Stimulated activated CD4-positive, alpha-beta T cell treated with anti-CD3 and anti-CD28 coated beads, Interleukin-1b, Interleukin-23, amount 100 ng/mL, for 48 hours (primary cell): ENCODE results near the gene GUCA2B.

Source experiments
- DNase-seq: peaks from one replicate; pipeline ENCODE4 v3.0.0-alpha.2; 2020

The GUCA2B gene

DNA sequence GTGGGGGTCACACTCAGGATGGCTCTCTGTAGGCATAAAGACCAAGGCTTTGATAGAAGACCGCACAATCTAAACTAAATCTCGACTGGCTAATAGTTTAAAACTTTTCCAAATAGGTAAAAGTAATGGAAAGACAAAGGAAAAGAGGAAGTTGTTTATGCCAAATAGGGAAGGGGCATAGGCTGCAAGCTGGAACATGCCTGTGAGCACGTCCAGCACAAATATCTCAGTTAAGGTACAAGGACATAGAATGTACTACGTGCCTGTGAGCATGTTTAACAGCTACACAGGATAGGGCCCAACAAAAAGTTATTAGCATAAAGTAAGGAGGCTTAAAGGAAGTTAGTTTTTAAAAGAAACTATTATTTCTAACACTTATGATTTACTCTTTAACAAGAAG is 38.9 kb downstream of the GUCA2B start:
- DNase-seq = no peak

DNA sequence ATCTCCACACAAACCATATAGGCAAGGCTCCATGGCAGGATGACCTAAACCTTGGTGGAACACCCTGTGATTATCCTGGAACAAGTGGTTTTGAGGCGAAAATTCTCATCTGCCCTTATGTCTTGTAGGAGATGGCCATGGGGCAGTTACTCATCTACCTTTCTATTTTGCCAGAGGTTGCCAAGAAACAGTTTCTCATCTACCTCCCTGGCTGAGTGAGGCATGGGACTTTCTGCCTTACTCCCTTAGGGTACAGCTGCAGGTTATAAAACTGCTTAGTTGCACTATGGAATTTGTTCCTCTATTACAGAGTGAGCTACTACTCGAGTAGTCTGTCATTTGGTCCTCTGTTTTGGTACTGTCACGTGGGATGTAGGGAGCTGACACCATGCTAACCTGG is 42.6 kb downstream of the GUCA2B start:
- no peak for DNase-seq

DNA sequence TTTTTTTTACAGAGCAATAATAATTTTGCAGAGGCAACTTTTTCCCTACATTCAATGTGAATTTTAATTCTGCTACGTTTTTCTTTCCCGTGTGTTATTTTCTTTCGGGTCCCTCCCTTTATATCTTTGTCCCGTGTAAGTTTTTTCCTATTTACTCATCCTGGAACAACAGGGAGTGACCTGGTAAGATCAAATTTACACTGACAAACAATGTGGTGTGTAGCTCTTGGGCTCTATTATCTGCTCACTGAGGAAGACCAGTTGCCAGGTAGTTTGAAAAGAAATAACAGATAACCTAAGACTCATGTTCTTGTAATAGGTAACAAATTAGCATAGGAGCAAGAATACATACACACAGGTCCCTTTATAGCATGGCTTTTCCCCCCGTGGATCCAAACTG is 45.0 kb downstream of the GUCA2B start:
- no peak for DNase-seq

DNA sequence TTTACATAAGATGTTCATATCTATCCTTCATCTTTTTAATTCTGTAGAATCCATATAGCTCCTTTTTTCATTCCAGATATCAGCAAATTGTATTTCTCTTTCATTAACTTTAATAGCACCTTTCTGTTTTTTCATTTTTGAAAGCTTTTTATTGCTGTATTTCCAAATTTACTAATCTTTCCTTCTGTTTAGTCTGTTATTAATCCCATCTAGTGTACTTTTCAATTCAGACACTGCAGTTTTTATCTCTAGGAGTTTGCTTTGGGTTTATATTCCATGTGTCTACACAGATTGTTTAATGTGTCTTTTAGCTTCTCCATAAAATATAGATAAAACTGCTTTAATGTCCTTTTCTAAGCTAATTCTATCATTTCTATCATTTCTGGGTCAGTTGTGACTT is 48.8 kb downstream of the GUCA2B start:
- DNase-seq = no peak
